ENCODE data around the gene CD300A.
"Not testable (repeated sequence)": the region's sequence is repeated elsewhere in the genome, so short reads cannot be mapped to it uniquely, and the experiment has no call there.

Gene CD300A

GRCh38 chr17:74485022-74485743 is 18.7 kb downstream of the CD300A start:
- DNase-seq: no peak

- no peak for DNase-seq
These were observed 19.4 kb downstream of the CD300A start for GRCh38 chr17:74485841-74486240.

GRCh38 chr17:74488276-74488675 is 21.8 kb downstream of the CD300A start:
- not testable (repeated sequence) for DNase-seq

GRCh38 chr17:74490716-74491115 is 24.3 kb downstream of the CD300A start:
- no peak for DNase-seq

GRCh38 chr17:74491626-74492025 is 25.2 kb downstream of the CD300A start:
- DNase-seq: no peak

- peak; percentile 74 for DNase-seq
These were observed 26.9 kb downstream of the CD300A start for GRCh38 chr17:74493331-74493833.

GRCh38 chr17:74497471-74497870 is 31.0 kb downstream of the CD300A start:
- DNase-seq: no peak

- no peak for DNase-seq
These were observed 33.6 kb downstream of the CD300A start for GRCh38 chr17:74499992-74500391.

- DNase-seq: no peak
These were observed 36.4 kb downstream of the CD300A start for GRCh38 chr17:74502861-74503260.

- DNase-seq: not testable (repeated sequence)
These were observed 37.5 kb downstream of the CD300A start for GRCh38 chr17:74503949-74504348.

- no peak for DNase-seq
These were observed 41.7 kb downstream of the CD300A start for GRCh38 chr17:74508156-74508555.

- no peak for DNase-seq
These were observed 45.6 kb downstream of the CD300A start for GRCh38 chr17:74512036-74512435.

GRCh38 chr17:74512624-74513091 is 46.2 kb downstream of the CD300A start:
- peak; percentile 70 for DNase-seq

GRCh38 chr17:74513987-74514631 is 47.7 kb downstream of the CD300A start:
- peak; percentile 46 for DNase-seq

GRCh38 chr17:74514632-74515334 is 48.3 kb downstream of the CD300A start:
- DNase-seq: peak; percentile 42

- no peak for DNase-seq
These were observed 49.5 kb downstream of the CD300A start for GRCh38 chr17:74515941-74516340.

GRCh38 chr17:74516561-74517328 is 50.3 kb downstream of the CD300A start:
- no peak for DNase-seq

GRCh38 chr17:74518413-74518981 is 52.1 kb downstream of the CD300A start:
- not testable (repeated sequence) for DNase-seq

GRCh38 chr17:74520016-74520434 is 53.6 kb downstream of the CD300A start:
- DNase-seq: no peak

- no peak for DNase-seq
These were observed 54.5 kb downstream of the CD300A start for GRCh38 chr17:74520790-74521480.

- peak; percentile 9 for DNase-seq
These were observed 55.3 kb downstream of the CD300A start for GRCh38 chr17:74521701-74522201.

All from stimulated activated CD4-positive, alpha-beta T cell treated with anti-CD3 and anti-CD28 coated beads, Interleukin-15, amount 100 ng/mL, for 24 hours (primary cell).